K562 (cell line): ENCODE data around the gene ECI2. TPM values are rescaled to one million over a fixed set of nuclear protein-coding genes. Genes with fewer than 3 reads are reported as not detected.

Experiments used
- AFF4 ChIP-seq: sonication (generic); formaldehyde crosslinking; IDR thresholded peaks from 2 replicates; pipeline ENCODE4 v1.8.0; 2023; ENCODE audit warnings: mild to moderate bottlenecking, missing genetic modification reagents
- BCOR ChIP-seq: fragments of 450-650 bp; IDR thresholded peaks from 2 replicates; pipeline ENCODE4 v1.6.1; 2016
- BRD4 ChIP-seq: fragments of 200-600 bp; sonication (generic); IDR thresholded peaks from 2 replicates; pipeline ENCODE4 v1.6.1; 2017; ENCODE audit warnings: inconsistent platforms
- CREB1 ChIP-seq, 2 experiments: sonication (generic) in 1 of 2; formaldehyde crosslinking in 1 of 2; IDR thresholded peaks; 2 replicates each; pipeline versions ENCODE4 v1.6.1 to v1.8.0; 2012 to 2022; ENCODE audit warnings: inconsistent platforms in 1 of 2, mild to moderate bottlenecking in 1 of 2, missing genetic modification reagents in 1 of 2, moderate library complexity in 1 of 2
- CTBP1 ChIP-seq: fragments of 450-650 bp; IDR thresholded peaks from 2 replicates; pipeline ENCODE4 v1.6.1; 2016; ENCODE audit warnings: borderline replicate concordance
- CUX1 ChIP-seq: fragments of 200-800 bp; sonication (Bioruptor generic); IDR thresholded peaks from 2 replicates; pipeline ENCODE4 v1.6.1; 2016; ENCODE audit warnings: missing genetic modification characterization, missing compliant biosample characterization
- DMBX1 ChIP-seq: fragments of 250-450 bp; sonication (Bioruptor Pico); IDR thresholded peaks from 2 replicates; pipeline ENCODE4 v1.8.0; 2022; ENCODE audit warnings: inconsistent platforms, mild to moderate bottlenecking, moderate library complexity, borderline replicate concordance
- FUS ChIP-seq: fragments of 200-400 bp; formaldehyde crosslinking; optimal IDR thresholded peaks from 2 replicates; pipeline ENCODE3; 2017; ENCODE audit warnings: low read depth, low read length
- KDM2B ChIP-seq: fragments of 250-450 bp; sonication (Bioruptor Pico); IDR thresholded peaks from 2 replicates; pipeline ENCODE4 v1.8.0; 2021; ENCODE audit warnings: mild to moderate bottlenecking, moderate library complexity
- POLR2AphosphoS2 ChIP-seq: IDR thresholded peaks from 2 replicates; pipeline ENCODE4 v1.6.1; 2012; ENCODE audit warnings: low read length, improper control_type of control experiment
- POLR3G ChIP-seq: IDR thresholded peaks from 2 replicates; pipeline ENCODE4 v1.6.1; 2011; ENCODE audit not compliant: insufficient read length, insufficient replicate concordance; ENCODE audit errors: extremely low read depth
- RBM15 ChIP-seq: fragments of 200-400 bp; formaldehyde crosslinking; IDR thresholded peaks from 2 replicates; pipeline ENCODE4 v1.6.1; 2018; ENCODE audit warnings: mild to moderate bottlenecking, low read length, moderate library complexity; ENCODE audit not compliant: insufficient read depth
- RUNX1 ChIP-seq: sonication (generic); IDR thresholded peaks from 2 replicates; pipeline ENCODE4 v1.6.1; 2016; ENCODE audit warnings: antibody characterized with exemption, low read depth
- TEAD2 ChIP-seq: fragments of 450-650 bp; IDR thresholded peaks from 2 replicates; pipeline ENCODE4 v1.6.1; 2016; ENCODE audit warnings: missing genetic modification characterization, control low read depth, missing compliant biosample characterization
- THAP7 ChIP-seq: fragments of 250-450 bp; sonication (Bioruptor Pico); IDR thresholded peaks from 2 replicates; pipeline ENCODE4 v1.5.0; 2021
- ZBTB33 ChIP-seq: sonication (generic); formaldehyde crosslinking; IDR thresholded peaks from 2 replicates; pipeline ENCODE4 v1.8.1; 2023; ENCODE audit warnings: mild to moderate bottlenecking, missing genetic modification reagents
- ZEB2 ChIP-seq: fragments of 450-650 bp; IDR thresholded peaks from 2 replicates; pipeline ENCODE4 v1.6.1; 2016
- ZNF239 ChIP-seq: fragments of 250-450 bp; sonication (Bioruptor Pico); IDR thresholded peaks from 2 replicates; pipeline ENCODE4 v1.4.0; 2020; ENCODE audit warnings: mild to moderate bottlenecking
- polyA plus RNA-seq, 8 experiments: library from polyadenylated mRNA; depleted of rRNA in 4 of 8; stranded (reverse) in 5 of 8; unstranded in 3 of 8; fragments of >200 nt; fragmentation: Nextera tagmentation in 2 of 8; fragmentation: Illumina TruSeq in 1 of 8; extraction: Ambion mirVana in 2 of 8; extraction: Trizol in 1 of 8; gene quantifications; 2 replicates each; pipeline versions ENCODE4 v1.2.1 to v1.2.3, GENCODE V29; 2011 to 2014; ENCODE audit warnings: inconsistent platforms in 1 of 8, missing spikeins in 1 of 8
- total RNA-seq, 7 experiments: library from RNA; depleted of rRNA in 6 of 7; stranded (reverse); fragments of >200 nt in 6 of 7; fragmentation: Illumina TruSeq in 2 of 7; extraction: Trizol in 2 of 7; gene quantifications; 2 replicates each; pipeline versions ENCODE4 v1.2.1 to v1.2.3, GENCODE V29; 2011 to 2021; ENCODE audit warnings: low replicate concordance in 1 of 7

ECI2 gene
- total and polyA plus RNA-seq, 9 of the 15 experiments (the other 6 are each of a cell fraction or from before 2014, with no cell fraction given): 80.7 to 377 (median 142) TPM

GRCh38 chr6:4164117-4164442, 28.7 kb upstream of the ECI2 start (continued):
- TF ChIP-seq AFF4 (CRISPR knock-in tag) (no peak), BCOR (no peak), TEAD2 (tag) (no peak), ZEB2 (no peak), RUNX1 (no peak), CTBP1 (no peak), KDM2B (CRISPR knock-in tag) (no peak), CUX1 (CRISPR knock-in tag) (no peak), ZBTB33 (CRISPR knock-in tag) (no peak), ZNF239 (CRISPR knock-in tag) (no peak), THAP7 (CRISPR knock-in tag) (no peak), POLR2AphosphoS2 (no peak), POLR3G (no peak), BRD4 (no peak), RBM15 (no peak), CREB1 (IDR thresholded peaks at IDR 0.05) (no peak), CREB1 (CRISPR knock-in tag; IDR thresholded peaks at IDR 0.05) (no peak), DMBX1 (no peak), FUS (no peak)
